Activated CD4-positive, alpha-beta T cell treated with anti-CD3 and anti-CD28 coated beads, Interleukin-2, amount 10 ng/mL, durations not matched to agents 24 days and 14 days (primary cell): ENCODE results near the gene POU2AF1. TPM values are rescaled to one million over a fixed set of nuclear protein-coding genes. Genes with fewer than 3 reads are reported as not detected.

Source experiments
- DNase-seq: peaks from one replicate; pipeline ENCODE4 v3.0.0; 2022
- H3K27ac Mint-ChIP-seq: one replicate; pipeline ENCODE4 v1.8.0; 2022; ENCODE audit warnings: mild to moderate bottlenecking, mixed read lengths
- H3K27me3 Mint-ChIP-seq: one replicate; pipeline ENCODE4 v1.8.0; 2022; ENCODE audit warnings: mixed read lengths
- H3K36me3 Mint-ChIP-seq: one replicate; pipeline ENCODE4 v1.8.0; 2022; ENCODE audit warnings: low read depth, mild to moderate bottlenecking, mixed read lengths
- H3K4me1 Mint-ChIP-seq: one replicate; pipeline ENCODE4 v1.8.0; 2021; ENCODE audit warnings: mixed read lengths
- H3K4me3 Mint-ChIP-seq: one replicate; pipeline ENCODE4 v1.8.0; 2022; ENCODE audit warnings: mild to moderate bottlenecking, moderate library complexity, mixed read lengths
- H3K9me3 Mint-ChIP-seq: one replicate; pipeline ENCODE4 v1.8.0; 2021; ENCODE audit warnings: mixed read lengths
- intact Hi-C: fragments of 100-400 bp; cut with micrococcal nuclease; formaldehyde crosslinking; loops from one replicate; pipeline ENCODE4 v1.15.1; 2023
- total RNA-seq: library from RNA; stranded (reverse); gene quantifications from 2 replicates; pipeline ENCODE4 v1.2.3, GENCODE V29; 2022

Gene POU2AF1, protein sequence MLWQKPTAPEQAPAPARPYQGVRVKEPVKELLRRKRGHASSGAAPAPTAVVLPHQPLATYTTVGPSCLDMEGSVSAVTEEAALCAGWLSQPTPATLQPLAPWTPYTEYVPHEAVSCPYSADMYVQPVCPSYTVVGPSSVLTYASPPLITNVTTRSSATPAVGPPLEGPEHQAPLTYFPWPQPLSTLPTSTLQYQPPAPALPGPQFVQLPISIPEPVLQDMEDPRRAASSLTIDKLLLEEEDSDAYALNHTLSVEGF
- 65.6 and 68.9 TPM in 2 replicates for total RNA-seq

DNA sequence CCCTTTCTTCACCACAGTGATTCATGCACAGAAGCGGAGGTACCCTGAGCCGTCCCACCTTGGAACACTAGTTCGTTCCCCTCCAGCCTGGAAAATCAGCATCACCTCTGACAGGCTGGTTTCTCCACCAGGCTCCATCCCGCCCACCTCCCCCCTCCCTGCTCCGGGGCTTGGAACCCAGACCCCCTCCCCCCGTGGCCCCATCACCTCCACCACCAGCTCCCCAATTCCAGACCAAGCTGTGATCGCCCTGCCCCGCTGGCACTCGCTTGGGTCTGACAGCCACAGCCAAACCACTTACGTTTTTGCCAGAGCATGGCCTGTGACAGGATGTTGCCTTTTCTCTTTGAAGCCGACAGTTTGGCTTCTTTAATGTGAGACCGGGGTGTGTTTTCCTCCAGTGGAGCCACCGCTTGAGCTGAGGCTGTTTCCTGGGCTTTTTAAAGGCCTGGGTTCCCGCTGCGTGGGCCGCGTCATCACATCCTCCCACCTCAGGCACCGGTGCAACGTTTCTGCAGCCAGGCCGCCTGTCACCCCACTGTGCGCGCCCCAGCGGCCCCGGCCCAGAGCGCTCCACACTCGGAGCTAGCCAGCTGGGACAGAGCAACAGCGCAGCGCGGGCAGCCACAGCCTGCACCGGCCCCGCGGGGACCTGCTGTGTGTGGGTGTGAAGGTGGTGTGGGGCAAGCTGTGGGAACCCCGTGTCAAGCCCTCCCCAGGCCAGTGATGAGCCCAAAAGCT, at the start of gene POU2AF1:
Gene POU2AF1 (minus strand): TSS at position 415 of the 741 bp plus-strand sequence. CDS start 98 bp downstream, at position 317.
- DNase-seq, result peak; percentile 92
- no peaks in the 10 kb centered on the region for H3K27me3 Mint-ChIP-seq
- H3K9me3 Mint-ChIP-seq, result peaks cover 3% of the 10 kb centered on the region
- H3K36me3 Mint-ChIP-seq, result peaks cover 25% of the 10 kb centered on the region
- intact Hi-C loops, result loop anchor here (1.0 to 5.0 kb wide), 10 partner anchors 8 to 1407 kb away; partner anchors contain the start of genes CFAP68, DIXDC1, FDXACB1 and SIK2
- peak within 1 kb of the TSS; percentile 99 for H3K27ac Mint-ChIP-seq
- H3K4me3 Mint-ChIP-seq, result peak within 1 kb of the TSS; percentile 93
- peaks cover 61% of the 10 kb centered on the region for H3K4me1 Mint-ChIP-seq

DNA sequence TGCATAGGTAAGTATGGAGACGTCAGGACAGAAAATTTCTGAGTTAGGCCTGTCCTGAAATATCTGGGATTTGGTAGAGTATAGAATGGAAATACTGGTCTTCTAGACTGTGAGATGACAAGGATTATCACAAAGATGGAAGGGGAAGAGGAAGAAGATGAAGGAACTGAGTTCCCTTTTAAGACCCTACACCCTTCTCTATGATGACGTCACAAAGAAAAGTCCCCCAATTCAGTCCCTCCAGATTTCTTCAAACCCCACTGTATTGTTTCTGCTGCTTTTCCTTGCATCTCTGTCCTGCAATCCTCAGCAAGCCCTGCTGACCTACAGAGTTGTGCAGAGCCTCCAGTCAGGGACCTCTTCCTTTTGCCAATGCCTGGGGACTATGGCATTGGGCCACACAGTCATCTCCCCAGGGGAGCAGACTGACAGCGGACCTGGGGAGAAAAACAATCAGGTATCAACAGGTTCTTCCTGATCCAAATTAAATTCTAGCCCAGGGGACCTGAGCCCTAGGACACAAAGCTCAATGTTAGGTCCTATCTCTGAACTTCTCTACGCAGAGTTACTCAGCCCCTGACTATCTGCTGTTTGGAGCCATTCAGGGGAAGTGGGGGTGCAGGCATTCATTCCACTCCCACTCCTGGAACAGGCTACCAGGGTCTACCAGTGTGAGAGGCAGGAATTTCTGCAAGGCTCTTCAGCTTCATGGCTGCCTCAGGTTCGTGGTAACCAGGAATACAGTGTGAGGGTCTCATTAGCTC, 49.2 kb upstream of the POU2AF1 start:
- DNase-seq, result no peak
- Mint-ChIP-seq H3K27ac (no peak overlapping the region), H3K4me1 (peaks cover 4% of the 10 kb centered on the region), H3K27me3 (peaks cover 8% of the 10 kb centered on the region), H3K4me3 (no peak overlapping the region), H3K9me3 (no peaks in the 10 kb centered on the region), H3K36me3 (no peaks in the 10 kb centered on the region)
- intact Hi-C loops, result loop anchor here (2.0 kb wide), 1 partner anchor 19 kb away; no protein-coding TSS in a partner anchor

DNA sequence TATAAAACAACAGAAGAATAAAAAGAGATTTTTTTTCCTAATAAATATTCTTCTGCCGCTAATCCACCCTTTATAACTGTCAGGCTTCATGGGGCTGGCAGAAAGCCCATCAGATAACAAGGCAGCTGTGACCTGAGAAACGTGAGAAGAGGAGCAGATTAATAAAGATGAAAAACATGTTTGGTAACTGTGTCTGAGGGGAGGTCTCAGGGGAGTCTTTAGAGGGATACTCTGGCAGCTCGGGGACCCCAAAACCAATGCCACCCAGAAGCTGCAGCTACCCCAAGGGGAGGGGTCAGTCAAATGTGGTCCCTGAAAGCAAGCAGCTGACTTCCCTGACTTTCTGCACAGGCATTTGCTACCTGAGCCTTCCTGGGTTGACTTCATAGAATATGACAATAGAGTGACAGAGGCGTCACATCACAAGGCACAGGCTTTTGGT, 48.4 kb upstream of the POU2AF1 start:
- Mint-ChIP-seq H3K27ac (no peak overlapping the region), H3K27me3 (peaks cover 5% of the 10 kb centered on the region), H3K36me3 (no peaks in the 10 kb centered on the region), H3K9me3 (no peaks in the 10 kb centered on the region), H3K4me3 (no peak overlapping the region), H3K4me1 (peaks cover 8% of the 10 kb centered on the region)
- DNase-seq, result no peak
- intact Hi-C loops, result no loop called here

DNA sequence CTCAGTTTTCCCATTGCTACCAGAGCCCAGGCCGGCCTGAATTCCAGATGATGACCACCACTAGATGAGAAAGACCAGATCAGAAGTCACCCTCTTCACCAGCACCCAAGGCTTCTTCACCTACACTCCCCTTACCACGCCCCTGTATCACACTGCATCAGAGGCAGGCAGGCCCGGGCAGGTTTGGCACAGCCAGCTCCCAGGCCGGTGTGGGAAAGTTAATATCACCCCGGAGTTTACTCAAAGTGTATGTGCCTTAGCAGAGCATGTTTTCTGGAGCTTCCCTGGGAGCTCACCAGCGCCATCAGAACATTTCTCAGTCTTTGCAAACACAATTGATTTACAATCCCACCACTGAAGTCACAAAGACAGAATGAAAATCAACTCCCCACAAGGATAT, 47.5 kb upstream of the POU2AF1 start:
- intact Hi-C loops, result no loop called here
- H3K4me3 Mint-ChIP-seq, result no peak overlapping the region
- no peaks in the 10 kb centered on the region for H3K36me3 Mint-ChIP-seq
- H3K9me3 Mint-ChIP-seq, result no peaks in the 10 kb centered on the region
- DNase-seq, result no peak
- peaks cover 8% of the 10 kb centered on the region for H3K4me1 Mint-ChIP-seq
- peaks cover 2% of the 10 kb centered on the region for H3K27me3 Mint-ChIP-seq
- H3K27ac Mint-ChIP-seq, result no peak overlapping the region

DNA sequence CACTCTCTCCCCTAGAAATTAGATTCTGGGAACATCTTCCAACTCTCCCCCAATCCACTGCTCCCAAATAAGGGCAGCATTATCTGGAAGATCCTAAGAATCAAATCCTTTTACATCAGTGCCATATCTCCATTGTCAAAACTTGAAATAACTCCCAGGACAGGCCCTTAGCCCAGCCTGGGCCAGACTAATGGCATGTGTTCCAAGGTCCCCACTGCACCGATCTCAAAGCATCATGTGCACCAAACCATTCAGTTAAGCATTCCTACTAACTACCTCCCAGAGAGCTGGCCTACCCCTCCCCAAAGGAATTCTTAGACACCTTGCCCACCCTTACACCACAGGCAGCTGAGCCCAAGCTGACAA, 44.2 kb upstream of the POU2AF1 start:
- intact Hi-C loops, result loop anchor here (1.0 kb wide), 2 partner anchors 64 to 140 kb away; no protein-coding TSS in a partner anchor
- Mint-ChIP-seq H3K36me3 (peaks cover 3% of the 10 kb centered on the region), H3K4me3 (no peak overlapping the region), H3K4me1 (peaks cover 20% of the 10 kb centered on the region), H3K9me3 (peaks cover 4% of the 10 kb centered on the region), H3K27ac (peak overlapping the region; percentile 17), H3K27me3 (peaks cover 2% of the 10 kb centered on the region)
- no peak for DNase-seq

DNA sequence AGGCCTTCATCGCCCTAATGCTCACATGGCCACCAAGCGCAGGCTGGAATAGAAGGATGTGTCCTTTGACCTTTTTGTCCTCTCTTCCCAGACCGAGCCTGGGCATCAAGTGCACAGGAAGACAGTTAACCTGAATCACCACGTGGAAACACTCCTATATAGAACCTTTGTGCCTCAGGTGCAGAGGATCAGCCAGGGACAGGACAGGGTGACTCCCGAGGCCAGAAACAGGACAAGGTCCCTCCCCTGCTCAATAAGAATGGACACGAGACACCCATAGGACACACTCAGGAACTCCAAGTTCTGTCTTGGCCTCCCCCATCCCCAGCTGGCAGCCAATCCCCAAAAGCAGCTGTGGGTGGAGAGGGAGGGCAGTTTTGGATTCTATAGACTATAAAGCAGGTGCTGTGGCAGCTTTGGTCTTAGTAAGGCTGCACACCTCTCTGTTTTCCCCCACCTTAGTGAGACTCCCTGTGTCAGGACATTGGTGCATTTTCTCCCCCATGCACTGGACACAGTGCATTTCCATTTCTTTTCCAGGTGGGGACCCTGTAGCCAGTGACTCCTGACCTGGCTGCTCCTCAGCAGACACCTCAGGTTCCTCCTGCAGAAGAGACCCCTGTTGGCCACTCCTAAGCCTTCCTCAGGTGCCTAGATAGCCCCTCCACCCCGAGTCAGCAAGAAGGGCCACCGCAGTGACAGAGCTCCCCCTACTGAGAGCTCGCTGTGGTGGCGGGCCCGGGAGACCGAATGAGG, 43.6 kb upstream of the POU2AF1 start:
- peaks cover 23% of the 10 kb centered on the region for H3K4me1 Mint-ChIP-seq
- intact Hi-C loops, result loop anchor here (1.0 kb wide), 2 partner anchors 63 to 139 kb away; no protein-coding TSS in a partner anchor
- H3K27ac Mint-ChIP-seq, result peak overlapping the region; percentile 22
- peaks cover 4% of the 10 kb centered on the region for H3K9me3 Mint-ChIP-seq
- DNase-seq, result peak; percentile 84
- peaks cover 2% of the 10 kb centered on the region for H3K27me3 Mint-ChIP-seq
- H3K36me3 Mint-ChIP-seq, result peaks cover 3% of the 10 kb centered on the region
- H3K4me3 Mint-ChIP-seq, result no peak overlapping the region

DNA sequence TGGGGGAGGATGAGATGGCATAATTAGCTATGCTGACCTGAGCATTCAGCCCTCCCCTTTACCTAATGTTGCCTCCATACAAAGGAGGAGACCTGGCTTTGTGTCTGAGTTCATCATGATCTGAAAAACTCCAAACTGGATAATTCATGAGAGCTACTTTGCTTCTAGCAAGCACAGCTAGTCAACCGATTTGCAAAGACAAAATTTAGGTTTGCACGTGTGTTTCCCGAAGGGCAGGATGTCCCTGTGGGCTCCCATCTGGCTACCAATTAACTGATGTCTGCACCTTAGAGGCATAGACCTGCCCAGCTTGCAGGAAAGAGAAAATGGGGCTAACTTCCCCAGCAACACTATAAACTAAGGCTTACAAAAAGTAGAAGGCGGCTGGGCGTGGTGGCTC, 42.2 kb upstream of the POU2AF1 start:
- Mint-ChIP-seq H3K36me3 (peaks cover 3% of the 10 kb centered on the region), H3K4me1 (peaks cover 37% of the 10 kb centered on the region), H3K27ac (no peak overlapping the region), H3K9me3 (peaks cover 4% of the 10 kb centered on the region), H3K27me3 (peaks cover 2% of the 10 kb centered on the region), H3K4me3 (no peak overlapping the region)
- intact Hi-C loops, result no loop called here
- DNase-seq, result no peak

DNA sequence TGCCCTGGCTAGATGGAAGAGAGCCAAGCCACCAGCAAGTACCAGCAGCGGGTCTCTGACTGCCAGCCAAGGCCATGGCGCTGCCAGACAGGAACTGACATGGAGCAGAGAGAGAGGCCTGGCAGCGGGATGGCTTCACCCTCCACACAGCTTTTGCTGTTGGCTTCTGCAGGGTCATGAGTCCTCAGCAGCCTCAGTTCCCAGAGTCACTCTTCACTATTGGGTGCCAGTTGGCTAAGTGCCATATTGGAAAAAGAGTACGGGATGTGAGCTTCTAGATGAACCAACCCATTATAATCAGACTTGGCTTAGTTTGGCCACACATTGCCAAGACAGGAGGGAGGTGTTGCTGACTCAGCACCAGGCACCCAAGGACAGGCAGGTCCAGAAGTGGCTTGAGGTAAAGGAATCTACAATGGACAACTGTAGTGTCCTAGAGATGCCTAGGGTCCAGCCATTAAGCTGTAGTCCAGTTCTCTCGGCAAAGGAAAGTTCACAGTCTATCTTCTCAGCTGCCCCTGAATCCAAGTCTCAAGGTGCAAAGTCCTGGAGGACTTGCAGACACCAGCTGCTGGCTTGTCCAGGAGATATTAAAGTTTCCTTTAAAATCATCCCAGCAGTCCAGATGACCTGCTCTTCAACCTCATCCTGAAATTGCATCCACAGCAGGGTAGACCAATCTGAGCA, 40.7 kb upstream of the POU2AF1 start:
- H3K4me1 Mint-ChIP-seq, result peaks cover 46% of the 10 kb centered on the region
- intact Hi-C loops, result no loop called here
- H3K27ac Mint-ChIP-seq, result no peak overlapping the region
- peaks cover under 1% of the 10 kb centered on the region for H3K27me3 Mint-ChIP-seq
- H3K9me3 Mint-ChIP-seq, result peaks cover 4% of the 10 kb centered on the region
- H3K4me3 Mint-ChIP-seq, result no peak overlapping the region
- peaks cover 3% of the 10 kb centered on the region for H3K36me3 Mint-ChIP-seq
- DNase-seq, result no peak

DNA sequence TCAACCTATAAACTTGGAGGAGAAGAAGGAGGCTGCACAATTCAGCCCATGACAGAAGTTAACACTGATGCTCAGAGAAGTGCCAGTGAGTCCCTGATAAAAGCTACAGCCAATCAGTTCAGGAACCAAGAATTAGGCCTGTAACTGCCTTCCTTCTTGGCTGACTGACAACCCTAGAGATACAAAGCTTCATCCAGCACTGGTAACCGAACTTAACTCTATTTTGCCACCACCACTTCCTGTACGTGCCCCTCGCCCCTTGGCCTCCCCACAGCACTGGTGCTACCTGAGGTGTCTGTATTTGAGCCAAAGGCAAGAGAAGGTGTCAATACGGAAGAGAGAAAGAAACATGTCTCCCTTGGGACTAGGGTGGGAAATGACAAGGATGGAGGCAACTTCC, 40.1 kb upstream of the POU2AF1 start:
- Mint-ChIP-seq H3K27ac (no peak overlapping the region), H3K27me3 (no peaks in the 10 kb centered on the region), H3K36me3 (peaks cover 3% of the 10 kb centered on the region), H3K4me1 (peaks cover 52% of the 10 kb centered on the region), H3K9me3 (peaks cover 4% of the 10 kb centered on the region), H3K4me3 (no peak overlapping the region)
- intact Hi-C loops, result no loop called here
- no peak for DNase-seq

DNA sequence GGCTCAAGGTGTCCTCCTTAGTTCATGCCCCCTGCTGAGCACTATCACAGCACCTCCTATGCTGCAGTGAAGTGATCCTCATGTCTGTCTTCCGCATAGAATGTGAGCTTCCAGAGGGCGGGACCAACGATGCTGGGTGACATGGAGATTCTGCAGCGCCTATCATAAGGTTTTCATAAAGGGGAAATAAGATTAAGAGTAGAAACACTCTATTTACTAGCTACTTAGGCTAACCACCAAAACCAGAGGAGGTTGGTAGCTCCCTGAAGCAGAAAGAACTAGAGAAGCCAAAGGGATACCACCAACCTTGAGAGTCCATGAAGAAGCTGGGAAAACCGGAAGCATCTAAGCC, 39.3 kb upstream of the POU2AF1 start:
- Mint-ChIP-seq H3K36me3 (peaks cover 3% of the 10 kb centered on the region), H3K4me3 (no peak overlapping the region), H3K4me1 (peaks cover 58% of the 10 kb centered on the region), H3K27me3 (no peaks in the 10 kb centered on the region), H3K9me3 (peaks cover 4% of the 10 kb centered on the region), H3K27ac (peak overlapping the region; percentile 34)
- intact Hi-C loops, result no loop called here
- DNase-seq, result no peak

DNA sequence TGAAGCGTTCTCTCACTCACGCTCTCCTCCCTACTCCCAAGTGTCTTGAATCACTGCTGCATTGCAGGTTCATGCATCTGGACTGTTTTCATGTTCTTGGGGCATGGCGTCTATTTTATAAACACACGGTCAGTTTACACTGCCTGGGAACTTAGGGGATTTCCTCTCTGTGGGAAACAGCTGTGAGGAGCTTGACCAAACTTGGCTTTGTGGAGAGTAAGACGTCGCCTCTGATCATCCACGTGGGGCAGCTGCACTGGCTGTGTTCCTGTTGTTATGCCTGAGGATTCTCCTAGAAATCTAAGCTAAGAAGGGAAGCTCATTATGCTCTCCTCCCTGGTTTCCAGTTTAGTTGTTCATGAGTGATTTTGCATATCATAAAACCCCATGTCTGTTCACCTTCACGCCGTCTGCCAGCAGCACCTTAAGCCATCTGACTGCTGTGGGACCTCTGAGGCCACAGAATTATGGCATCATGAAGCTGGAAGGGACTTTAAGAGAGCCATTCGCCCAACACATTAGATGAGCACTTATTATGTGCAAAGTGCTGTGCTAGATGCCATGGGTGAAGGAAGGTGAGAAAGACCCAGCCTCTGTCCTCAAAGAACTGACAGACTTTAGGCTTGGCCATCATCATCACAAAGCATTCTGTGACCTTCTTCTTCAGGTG, 38.8 kb upstream of the POU2AF1 start:
- H3K27me3 Mint-ChIP-seq, result no peaks in the 10 kb centered on the region
- intact Hi-C loops, result no loop called here
- H3K36me3 Mint-ChIP-seq, result peaks cover 3% of the 10 kb centered on the region
- DNase-seq, result peak; percentile 67
- peaks cover 60% of the 10 kb centered on the region for H3K4me1 Mint-ChIP-seq
- peaks cover 4% of the 10 kb centered on the region for H3K9me3 Mint-ChIP-seq
- peak overlapping the region; percentile 65 for H3K4me3 Mint-ChIP-seq
- peak overlapping the region; percentile 87 for H3K27ac Mint-ChIP-seq

DNA sequence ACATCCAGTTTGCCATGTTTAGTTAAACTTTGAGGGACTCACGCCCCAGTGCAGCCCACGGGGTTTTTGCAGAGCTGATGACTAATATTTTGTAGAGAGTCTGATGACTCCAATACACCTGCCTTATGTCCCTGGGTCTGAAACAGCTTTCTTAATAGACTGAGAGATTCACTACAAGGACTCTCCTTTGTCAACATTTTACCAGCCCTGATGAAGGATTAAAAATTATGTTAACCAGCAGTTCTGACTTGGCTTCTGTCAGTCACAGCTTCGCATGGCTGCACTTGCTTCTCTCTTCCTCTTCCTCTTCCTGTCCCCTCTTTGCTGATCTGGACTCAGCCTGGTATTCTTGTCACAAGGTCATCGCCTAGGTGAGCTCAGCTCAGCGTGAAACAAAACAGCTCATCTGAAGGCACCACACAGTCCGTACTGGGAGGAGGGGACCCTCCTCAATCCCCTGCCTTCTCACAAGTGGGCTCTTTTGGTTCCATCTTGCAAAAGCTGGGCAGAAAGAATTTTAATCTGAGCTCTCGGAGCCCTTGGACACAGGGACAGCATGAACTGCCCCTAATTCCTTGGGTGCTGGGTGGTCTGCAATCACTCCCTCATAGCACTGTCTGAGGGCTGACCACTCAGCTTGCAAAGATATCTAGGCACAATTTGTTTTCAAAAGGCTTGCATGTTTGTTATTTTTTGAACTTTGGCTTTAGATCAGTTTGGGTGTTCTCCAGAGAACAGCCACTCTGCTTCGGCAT, 38.1 kb upstream of the POU2AF1 start:
- Mint-ChIP-seq H3K4me1 (peaks cover 66% of the 10 kb centered on the region), H3K27me3 (no peaks in the 10 kb centered on the region), H3K36me3 (peaks cover 3% of the 10 kb centered on the region), H3K9me3 (peaks cover 4% of the 10 kb centered on the region), H3K27ac (peak overlapping the region; percentile 87), H3K4me3 (peak overlapping the region; percentile 65)
- peak; percentile 64 for DNase-seq
- intact Hi-C loops, result no loop called here
